GM18907 (cell line): ENCODE data around the gene ACTG1.
A peak's percentile ranks its signal among the peaks of the same experiment; 100 is the strongest.

Experiments
- ATAC-seq: cut with Tn5 transposase; IDR thresholded peaks from one replicate; pipeline ENCODE4 v1.9.1; 2021; ENCODE audit warnings: mild to moderate bottlenecking, moderate library complexity; ENCODE audit not compliant: unreplicated experiment

ACTG1 gene

GRCh38 chr17:81483085-81483861, 29.3 kb downstream of the ACTG1 start:
- peak; percentile 4 for ATAC-seq

- ATAC-seq, result no peak
Observed at GRCh38 chr17:81482673-81483072, 29.9 kb downstream of the ACTG1 start.

- no peak for ATAC-seq
Observed at GRCh38 chr17:81481815-81482505, 30.6 kb downstream of the ACTG1 start.

- no peak for ATAC-seq
Observed at GRCh38 chr17:81481073-81481799, 31.4 kb downstream of the ACTG1 start.

GRCh38 chr17:81480140-81481072, 32.2 kb downstream of the ACTG1 start:
- ATAC-seq, result no peak

- no peak for ATAC-seq
Observed at GRCh38 chr17:81479175-81480071, 33.2 kb downstream of the ACTG1 start.

GRCh38 chr17:81478119-81478518, 34.5 kb downstream of the ACTG1 start:
- ATAC-seq, result no peak

- no peak for ATAC-seq
Observed at GRCh38 chr17:81477173-81477572, 35.4 kb downstream of the ACTG1 start.

GRCh38 chr17:81476635-81477034, 36.0 kb downstream of the ACTG1 start:
- ATAC-seq, result no peak

GRCh38 chr17:81476097-81476496, 36.5 kb downstream of the ACTG1 start:
- no peak for ATAC-seq

GRCh38 chr17:81474958-81475357, 37.6 kb downstream of the ACTG1 start:
- ATAC-seq, result no peak

- ATAC-seq, result no peak
Observed at GRCh38 chr17:81473019-81473418, 39.6 kb downstream of the ACTG1 start.

GRCh38 chr17:81471818-81472456, 40.7 kb downstream of the ACTG1 start:
- ATAC-seq, result no peak

GRCh38 chr17:81470944-81471817, 41.4 kb downstream of the ACTG1 start:
- ATAC-seq, result no peak

- no peak for ATAC-seq
Observed at GRCh38 chr17:81470270-81470943, 42.2 kb downstream of the ACTG1 start.

GRCh38 chr17:81469266-81469665, 43.3 kb downstream of the ACTG1 start:
- ATAC-seq, result no peak

- ATAC-seq, result no peak
Observed at GRCh38 chr17:81468770-81469121, 43.9 kb downstream of the ACTG1 start.
